GM12874 (cell line): Measurements from ENCODE around the gene IFNLR1.

Experiments
- TF ChIP-seq, protein P1 (sequence below): IDR thresholded peaks from 2 replicates; pipeline ENCODE4 v1.5.1; 2011; ENCODE audit warnings: low read depth, mild to moderate bottlenecking, control low read depth, low read length, moderate library complexity; ENCODE audit not compliant: insufficient read depth

IFNLR1 gene

GRCh38 chr1:24224086-24224485 lies 37.0 kb upstream of the IFNLR1 start:
- TF ChIP-seq, protein P1, sequence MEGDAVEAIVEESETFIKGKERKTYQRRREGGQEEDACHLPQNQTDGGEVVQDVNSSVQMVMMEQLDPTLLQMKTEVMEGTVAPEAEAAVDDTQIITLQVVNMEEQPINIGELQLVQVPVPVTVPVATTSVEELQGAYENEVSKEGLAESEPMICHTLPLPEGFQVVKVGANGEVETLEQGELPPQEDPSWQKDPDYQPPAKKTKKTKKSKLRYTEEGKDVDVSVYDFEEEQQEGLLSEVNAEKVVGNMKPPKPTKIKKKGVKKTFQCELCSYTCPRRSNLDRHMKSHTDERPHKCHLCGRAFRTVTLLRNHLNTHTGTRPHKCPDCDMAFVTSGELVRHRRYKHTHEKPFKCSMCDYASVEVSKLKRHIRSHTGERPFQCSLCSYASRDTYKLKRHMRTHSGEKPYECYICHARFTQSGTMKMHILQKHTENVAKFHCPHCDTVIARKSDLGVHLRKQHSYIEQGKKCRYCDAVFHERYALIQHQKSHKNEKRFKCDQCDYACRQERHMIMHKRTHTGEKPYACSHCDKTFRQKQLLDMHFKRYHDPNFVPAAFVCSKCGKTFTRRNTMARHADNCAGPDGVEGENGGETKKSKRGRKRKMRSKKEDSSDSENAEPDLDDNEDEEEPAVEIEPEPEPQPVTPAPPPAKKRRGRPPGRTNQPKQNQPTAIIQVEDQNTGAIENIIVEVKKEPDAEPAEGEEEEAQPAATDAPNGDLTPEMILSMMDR: no peak

DNA sequence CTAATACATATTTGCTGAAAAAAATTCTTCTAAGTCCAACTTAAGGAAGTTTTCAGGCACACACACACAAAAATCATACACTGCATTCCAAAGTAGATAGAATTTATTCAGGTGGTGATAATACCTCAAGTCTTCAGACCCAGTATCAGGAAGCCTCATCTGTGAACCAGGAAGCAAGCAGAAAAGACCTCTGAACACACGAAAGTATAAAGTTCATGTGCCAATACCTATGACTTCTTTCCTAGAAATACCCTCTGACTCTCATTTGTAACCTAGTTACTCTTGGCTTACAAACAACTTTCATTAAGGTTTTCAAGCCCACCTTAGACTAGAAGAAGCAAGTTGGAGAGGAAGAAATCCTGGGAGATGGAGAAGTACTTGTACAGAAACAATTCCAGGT lies 35.7 kb upstream of the IFNLR1 start:
- TF ChIP-seq, protein P1: no peak

- TF ChIP-seq, protein P1: no peak
Observed at GRCh38 chr1:24222008-24222605, 35.0 kb upstream of the IFNLR1 start.

DNA sequence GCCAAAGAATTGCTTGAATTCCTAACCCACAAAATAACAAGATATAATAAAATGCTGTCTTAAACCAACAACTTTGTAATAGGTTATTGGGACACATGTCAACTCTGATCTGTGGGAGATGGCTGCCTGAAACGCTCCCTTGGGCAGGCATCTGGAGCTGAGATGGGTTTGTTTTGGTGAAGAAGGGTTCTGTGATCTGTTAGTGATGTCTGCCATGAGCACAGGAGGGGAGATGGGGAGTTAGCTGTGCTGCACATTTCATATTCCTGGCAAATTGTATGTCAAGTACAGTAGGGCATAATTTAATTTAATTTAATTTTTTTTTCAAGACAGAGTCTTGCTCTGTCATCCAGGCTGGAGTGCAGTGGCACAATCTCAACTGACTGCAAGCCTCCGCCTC lies 34.2 kb upstream of the IFNLR1 start:
- TF ChIP-seq, protein P1: no peak

DNA sequence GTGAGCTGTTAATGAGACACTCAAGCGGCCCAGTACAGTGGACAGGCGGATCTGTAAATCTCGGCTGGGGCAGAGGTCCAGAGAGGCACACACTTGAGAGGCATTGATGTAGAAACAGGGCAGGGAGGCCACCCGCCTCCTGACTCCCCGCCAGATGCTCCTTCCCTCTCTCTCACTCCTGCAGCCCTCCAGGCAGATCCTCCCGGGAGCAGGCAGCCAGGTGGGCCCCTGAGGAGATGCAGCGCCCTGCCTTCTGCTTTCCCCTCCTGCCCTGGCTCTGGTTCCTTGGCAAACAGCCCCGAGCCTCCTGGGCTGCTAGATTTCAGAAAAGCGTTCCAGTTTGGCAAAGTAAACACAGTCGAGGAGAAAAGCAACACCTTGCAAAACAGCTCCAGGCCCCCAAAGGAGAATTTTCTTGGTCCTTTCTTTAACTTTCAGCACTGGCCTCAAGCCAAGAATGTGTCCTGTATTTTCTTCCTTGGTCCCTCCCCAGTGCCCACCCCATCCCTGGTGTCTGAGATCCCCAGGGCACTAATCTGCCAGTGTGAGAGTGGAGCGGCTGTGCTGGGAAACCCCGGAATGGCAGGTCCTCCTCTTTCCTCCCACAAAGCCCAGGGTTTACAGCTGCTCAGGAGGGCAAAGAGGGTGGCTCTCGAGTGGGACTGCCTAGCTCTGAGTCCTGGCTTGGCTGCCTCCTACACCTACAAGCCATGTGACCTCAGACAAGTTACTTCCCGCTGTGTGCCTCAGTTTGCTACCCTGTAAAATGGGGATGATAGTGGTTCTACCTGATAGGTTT lies 29.4 kb upstream of the IFNLR1 start:
- TF ChIP-seq, protein P1: no peak

- TF ChIP-seq, protein P1: no peak
Observed at GRCh38 chr1:24215226-24215814, 28.2 kb upstream of the IFNLR1 start.

DNA sequence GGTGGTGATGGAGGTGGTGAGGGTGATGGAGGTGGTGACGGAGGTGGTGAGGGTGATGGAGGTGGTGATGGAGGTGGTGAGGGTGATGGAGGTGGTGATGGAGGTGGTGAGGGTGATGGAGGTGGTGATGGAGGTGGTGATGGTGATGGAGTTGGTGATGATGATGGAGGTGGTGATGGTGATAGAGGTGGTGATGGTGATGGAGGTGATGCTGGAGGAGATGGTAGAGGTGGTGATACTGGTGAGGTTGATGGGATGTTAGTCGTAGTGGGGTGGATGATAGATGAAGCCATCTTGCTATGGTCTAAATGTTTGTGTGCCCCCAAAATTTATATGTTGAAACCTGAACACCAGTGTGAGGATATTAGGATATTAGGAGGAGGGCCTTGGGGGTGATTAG lies 25.3 kb upstream of the IFNLR1 start:
- TF ChIP-seq, protein P1: no peak
